Fibroblast of the aortic adventitia (primary cell): Measurements from ENCODE around the gene ZSWIM8. TPM values are rescaled to one million over a fixed set of nuclear protein-coding genes. Genes with fewer than 3 reads are reported as not detected.

ENCODE experiments used
- DNase-seq: peaks from one replicate; pipeline ENCODE4 v3.0.0-alpha.2; 2010; ENCODE audit warnings: low read depth
- H3K4me3 ChIP-seq: 2 replicates; pipeline ENCODE4 v1.5.1; 2011; ENCODE audit warnings: low read depth, mild to moderate bottlenecking, control low read depth, low read length, moderate library complexity
- CTCF ChIP-seq: IDR thresholded peaks from 2 replicates; pipeline ENCODE4 v1.5.1; 2011; ENCODE audit warnings: mild to moderate bottlenecking, low read length, control low read depth, inconsistent platforms; ENCODE audit not compliant: insufficient read depth
- total RNA-seq: library from RNA; depleted of rRNA; stranded (reverse); fragments of >200 nt; gene quantifications from 2 replicates; pipeline ENCODE4 v1.2.3, GENCODE V29; 2012; ENCODE audit warnings: low replicate concordance

The ZSWIM8 gene
- total RNA-seq, 1 donor = 48.9 TPM

DNA sequence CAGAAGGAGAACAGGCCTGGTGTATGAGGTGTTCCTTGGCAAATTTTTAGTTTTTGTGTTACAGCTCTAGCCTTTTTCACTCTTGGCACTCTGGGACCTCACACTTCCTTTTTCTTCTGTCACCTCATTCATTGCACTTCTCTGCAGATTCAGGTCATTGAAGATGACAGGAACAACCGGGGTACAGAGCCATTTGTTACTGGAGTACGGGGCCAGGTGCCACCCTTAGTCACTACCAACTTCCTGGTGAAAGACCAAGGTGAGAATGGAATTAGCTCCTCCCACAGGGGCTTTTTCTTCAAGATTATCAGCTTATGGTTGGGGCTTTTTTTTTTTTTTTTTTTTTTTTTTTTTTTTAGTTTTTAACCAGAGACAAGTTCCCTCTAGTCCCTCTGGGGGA lies 22.1 kb upstream of the ZSWIM8 start:
- no peak for DNase-seq
- no peak overlapping the region for H3K4me3 ChIP-seq
- TF ChIP-seq CTCF = no peak

- DNase-seq = no peak
- no peak for TF ChIP-seq CTCF
- no peak overlapping the region for H3K4me3 ChIP-seq
Observed at GRCh38 chr10:73765066-73765465, 20.3 kb upstream of the ZSWIM8 start.

DNA sequence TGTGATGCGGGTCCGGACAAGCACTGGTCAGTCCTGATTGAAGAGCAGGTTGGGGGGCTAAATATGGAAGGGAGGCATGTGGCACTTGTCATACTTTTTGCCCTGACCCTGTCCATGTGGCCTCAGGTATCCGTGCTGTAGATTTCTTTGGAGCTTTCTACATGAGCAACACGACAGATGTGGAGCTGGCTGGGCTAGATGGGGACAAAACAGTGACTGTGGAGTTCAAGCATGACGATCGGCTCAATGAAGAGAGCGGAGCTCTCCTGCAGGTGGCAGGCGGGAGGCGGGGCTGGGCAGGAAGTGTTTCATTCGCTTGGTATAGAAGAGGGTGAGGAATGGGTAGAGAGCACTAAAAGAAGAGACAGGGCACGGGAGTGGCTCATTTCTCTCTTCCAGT lies 16.5 kb upstream of the ZSWIM8 start:
- H3K4me3 ChIP-seq = no peak overlapping the region
- no peak for TF ChIP-seq CTCF
- DNase-seq = no peak

DNA sequence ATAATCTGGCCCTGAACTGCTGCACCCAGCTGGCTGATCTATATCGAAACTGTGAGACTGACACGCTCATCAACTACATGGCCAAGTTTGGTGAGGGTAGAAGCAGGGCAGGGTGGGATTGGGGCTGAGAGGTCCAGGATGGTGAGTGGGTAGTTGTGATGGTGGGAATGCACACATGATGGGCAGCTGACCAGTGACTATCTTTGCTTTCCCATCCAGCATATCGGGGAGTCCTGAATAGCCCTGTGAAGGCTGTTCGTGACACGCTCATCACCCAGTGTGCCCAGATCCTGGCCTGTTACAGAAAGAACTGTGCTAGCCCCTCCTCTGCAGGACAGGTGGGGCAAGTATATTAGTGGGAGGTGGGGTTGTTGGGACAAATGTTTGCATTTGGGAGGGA lies 16.0 kb upstream of the ZSWIM8 start:
- DNase-seq = no peak
- H3K4me3 ChIP-seq = no peak overlapping the region
- TF ChIP-seq CTCF = no peak

GRCh38 chr10:73771722-73772280 lies 13.6 kb upstream of the ZSWIM8 start:
- peak; percentile 1 for TF ChIP-seq CTCF
- peak; percentile 81 for DNase-seq
- peak overlapping the region; percentile 84 for H3K4me3 ChIP-seq

DNA sequence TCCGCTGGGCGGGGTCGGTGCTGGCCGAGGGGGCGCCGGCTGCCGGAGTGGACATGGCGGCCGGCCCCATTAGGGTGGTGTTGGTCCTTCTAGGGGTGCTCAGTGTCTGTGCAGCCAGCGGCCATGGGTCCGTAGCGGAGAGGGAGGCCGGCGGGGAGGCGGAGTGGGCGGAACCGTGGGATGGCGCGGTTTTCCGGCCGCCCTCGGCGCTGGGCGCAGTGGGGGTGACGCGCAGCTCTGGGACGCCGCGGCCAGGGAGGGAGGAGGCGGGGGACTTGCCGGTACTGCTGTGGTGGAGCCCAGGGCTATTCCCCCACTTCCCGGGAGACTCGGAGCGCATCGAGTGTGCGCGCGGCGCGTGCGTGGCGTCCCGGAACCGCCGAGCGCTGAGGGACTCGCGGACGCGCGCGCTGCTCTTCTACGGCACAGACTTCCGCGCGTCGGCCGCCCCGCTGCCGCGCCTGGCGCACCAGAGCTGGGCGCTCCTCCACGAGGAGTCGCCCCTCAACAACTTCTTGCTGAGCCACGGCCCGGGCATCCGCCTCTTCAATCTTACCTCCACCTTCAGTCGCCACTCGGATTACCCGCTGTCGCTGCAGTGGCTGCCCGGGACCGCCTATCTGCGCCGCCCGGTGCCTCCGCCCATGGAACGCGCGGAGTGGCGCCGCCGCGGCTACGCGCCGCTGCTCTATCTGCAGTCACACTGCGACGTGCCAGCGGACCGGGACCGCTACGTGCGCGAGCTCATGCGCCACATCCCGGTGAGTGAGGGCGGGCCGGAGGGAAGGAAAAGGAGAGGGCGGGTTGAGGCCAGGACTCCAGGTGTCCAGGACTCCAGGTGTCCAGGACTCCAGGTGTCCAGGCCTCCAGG lies 12.9 kb upstream of the ZSWIM8 start:
- H3K4me3 ChIP-seq = peak overlapping the region; percentile 84
- peak; percentile 74 for DNase-seq
- TF ChIP-seq CTCF = no peak
